K562 treated with DMSO at 1 percent for 4 hours (cell line): ENCODE results near the gene SKIC8. TPM values are rescaled to one million over a fixed set of nuclear protein-coding genes. Genes with fewer than 3 reads are reported as not detected.

Experiments
- total RNA-seq: library from RNA; unstranded; fragments of 300-600 nt; gene quantifications from 2 replicates; pipeline ENCODE4 v1.2.3, GENCODE V29; 2022; ENCODE audit not compliant: insufficient read depth

Gene SKIC8
- total RNA-seq, result 46.0 and 48.4 TPM in 2 replicates

DNA sequence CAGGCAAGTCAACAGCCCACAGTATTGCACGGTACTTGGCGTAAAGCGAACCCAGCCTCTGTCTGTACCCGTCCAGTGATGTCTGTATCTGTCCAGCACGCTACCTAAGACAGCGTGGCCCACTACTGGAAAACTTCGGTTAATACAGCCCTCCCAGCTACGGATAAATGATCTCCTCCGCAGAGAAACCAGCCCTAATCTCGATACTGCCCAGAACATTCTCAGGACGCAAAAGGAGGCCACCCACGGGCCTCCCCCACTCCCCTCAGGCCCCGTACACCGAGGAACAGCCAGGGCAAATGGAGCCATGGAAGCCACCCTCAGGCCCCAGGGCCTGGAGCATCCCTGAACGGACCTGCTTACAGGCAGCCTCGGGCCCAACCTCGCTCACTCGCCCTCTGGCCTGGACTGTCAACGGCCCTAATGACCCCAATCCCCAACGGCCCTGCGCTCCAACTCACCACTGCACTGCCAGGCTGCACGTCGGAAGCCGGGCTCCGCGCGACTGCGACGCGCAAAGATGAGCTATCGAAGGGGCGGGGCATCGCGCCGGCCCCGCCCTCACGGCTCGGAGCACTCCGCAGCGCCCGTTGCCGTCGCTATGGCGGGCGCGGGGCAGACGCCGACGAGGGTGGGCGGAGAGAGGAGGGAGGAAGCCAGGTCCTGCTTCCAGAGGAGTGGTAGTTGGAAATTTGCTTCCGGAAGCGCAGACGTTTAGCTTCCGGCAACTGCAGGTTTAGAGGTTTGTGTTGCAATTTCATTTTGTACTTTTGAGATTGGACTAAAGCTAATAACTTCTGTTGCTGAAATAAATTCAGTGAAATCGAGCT, at the start of gene SKIC8:
Gene SKIC8, minus strand, starts transcription at position 509 of the 830 bp plus-strand sequence. CDS start 3,923 bp downstream, outside the sequence.

GRCh38 chr15:78340231-78341056, 41.0 kb upstream of the SKIC8 start, which contains the start of gene CRABP1:
Gene CRABP1 (plus strand): TSS chr15:78340353. CDS start chr15:78340429, 76 bp downstream.

GRCh38 chr15:78264304-78265136, 34.9 kb downstream of the SKIC8 start, which contains the start of gene DNAJA4:
Gene DNAJA4 (plus strand): TSS chr15:78264562. CDS start chr15:78264764, 202 bp downstream.

GRCh38 chr15:78234515-78235040, 64.8 kb downstream of the SKIC8 start, which contains the start of gene ACSBG1:
Gene ACSBG1 (minus strand): TSS chr15:78234565. CDS start chr15:78234501, 64 bp downstream.

Other genes with a start within 250 kb of the SKIC8 start
- 8.9 and 10.5 TPM in 2 replicates for gene TBC1D2B, start 221.9 kb downstream of the SKIC8 start, total RNA-seq
- 0.57 TPM in 1 of 2 replicates, not detected in the other for gene SH2D7, start 207.0 kb downstream of the SKIC8 start, total RNA-seq
- 32.1 and 45.2 TPM in 2 replicates for gene CIB2, start 168.2 kb downstream of the SKIC8 start, total RNA-seq
- 33.5 and 37.1 TPM in 2 replicates for gene IDH3A, start 150.2 kb downstream of the SKIC8 start, total RNA-seq
- gene ACSBG1, start 65.0 kb downstream of the SKIC8 start, total RNA-seq, result 0.91 and 6.5 TPM in 2 replicates
- gene DNAJA4, start 35.0 kb downstream of the SKIC8 start, total RNA-seq, result 0.65 and 0.78 TPM in 2 replicates
- not detected in 2 replicates for gene CRABP1, start 40.7 kb upstream of the SKIC8 start, total RNA-seq
- gene IREB2, start 138.6 kb upstream of the SKIC8 start, total RNA-seq, result 16.9 and 34.6 TPM in 2 replicates
- gene HYKK, start 208.0 kb upstream of the SKIC8 start, total RNA-seq, result 2.5 and 2.9 TPM in 2 replicates
- 514 and 533 TPM in 2 replicates for gene PSMA4, start 240.8 kb upstream of the SKIC8 start, total RNA-seq